GM12878 (cell line): Measurements from ENCODE around the gene PHOSPHO1. TPM values are rescaled to one million over a fixed set of nuclear protein-coding genes. Genes with fewer than 3 reads are reported as not detected.

Experiments used
- ATAC-seq: fragments of 200-7000 bp; cut with Tn5 transposase; 3 replicates; pipeline ENCODE4 v1.9.1; 2020; ENCODE audit warnings: mild to moderate bottlenecking, moderate library complexity
- BruUV-seq: library from RNA; stranded (reverse); fragments of 400-500 nt; replicated peaks from 2 replicates; lab custom pipeline; 2021; lab: Mats Ljungman, UMichigan
- CTCF ChIA-PET: fragments of 300-600 bp; sonication (Branson Sonifier 250); formaldehyde crosslinking; extraction: SDS; loops from one replicate; lab custom pipeline; 2021; ENCODE audit warnings: inconsistent platforms; lab: Yijun Ruan, JAX
- POLR2A ChIA-PET: fragments of 350-600 bp; formaldehyde crosslinking; extraction: SDS; loops from one replicate; lab custom pipeline; 2021; ENCODE audit warnings: inconsistent platforms; lab: Charles Lee
- RAD21 ChIA-PET: fragments of 300-600 bp; sonication (Branson Sonifier 250); formaldehyde crosslinking; loops from one replicate; lab custom pipeline; 2023; ENCODE audit warnings: antibody characterized with exemption; ENCODE audit not compliant: unreplicated experiment; lab: Charles Lee
- SMC1A ChIA-PET: fragments of 300-600 bp; sonication (Branson Sonifier 250); formaldehyde crosslinking; loops from one replicate; lab custom pipeline; 2023; ENCODE audit not compliant: unreplicated experiment, uncharacterized antibody; lab: Charles Lee
- DNase-seq: peaks from one replicate; pipeline ENCODE4 v3.0.0-alpha.2; 2011; ENCODE audit warnings: low read depth, low spot score
- FAIRE-seq: peaks from 3 replicates; lab custom pipeline; 2011; peaks lifted over from hg19 to GRCh38; lab: Jason Lieb, UNC
- H2AFZ ChIP-seq: 2 replicates; pipeline ENCODE4 v1.6.0; 2011; ENCODE audit warnings: low read depth, low read length, control low read depth; ENCODE audit not compliant: control insufficient read depth
- H3K27ac ChIP-seq: 2 replicates; pipeline ENCODE4 v1.5.1; 2011; ENCODE audit warnings: control low read depth; ENCODE audit not compliant: control insufficient read depth, insufficient read depth
- H3K27me3 ChIP-seq, 2 experiments: replicated peaks in 1 of 2; 2 replicates each; pipeline versions ENCODE4 v1.6.0 to v1.6.1; 2011; ENCODE audit warnings: low read length in 1 of 2; ENCODE audit not compliant: control insufficient read depth in 2 of 2, insufficient read depth in 2 of 2
- H3K36me3 ChIP-seq, 2 experiments: 2 replicates each; pipeline ENCODE4 v1.5.1; 2011; ENCODE audit warnings: low read length in 1 of 2; ENCODE audit not compliant: control insufficient read depth in 2 of 2, insufficient read depth in 2 of 2
- H3K4me1 ChIP-seq: 2 replicates; pipeline ENCODE4 v1.6.1; 2011; ENCODE audit warnings: mild to moderate bottlenecking, low read length, moderate library complexity, mixed read lengths; ENCODE audit not compliant: control insufficient read depth, insufficient read depth
- H3K4me2 ChIP-seq: 2 replicates; pipeline ENCODE4 v1.6.0; 2011; ENCODE audit warnings: control low read depth; ENCODE audit not compliant: control insufficient read depth, insufficient read depth
- H3K4me3 ChIP-seq: fragments of 200-600 bp; sonication (generic); 2 replicates; pipeline ENCODE4 v1.5.1; 2016
- H3K79me2 ChIP-seq: 2 replicates; pipeline ENCODE4 v1.6.0; 2011; ENCODE audit warnings: low read length; ENCODE audit not compliant: control insufficient read depth, insufficient read depth
- H3K9ac ChIP-seq: 2 replicates; pipeline ENCODE4 v1.8.0; 2011; ENCODE audit warnings: low read length, control low read depth, mixed read lengths; ENCODE audit not compliant: control insufficient read depth, insufficient read depth
- H3K9me3 ChIP-seq: replicated peaks from 3 replicates; pipeline ENCODE4 v1.5.1; 2011; ENCODE audit warnings: mild to moderate bottlenecking, low read length; ENCODE audit not compliant: control insufficient read depth, insufficient read depth
- H4K20me1 ChIP-seq: 2 replicates; pipeline ENCODE4 v1.6.0; 2011; ENCODE audit not compliant: control insufficient read depth, insufficient read depth
- HSF1 ChIP-seq: fragments of 150-350 bp; IDR thresholded peaks from 2 replicates; pipeline ENCODE4 v1.6.1; 2014; ENCODE audit warnings: mild to moderate bottlenecking, low read depth, low read length
- JUNB ChIP-seq: IDR thresholded peaks from 2 replicates; pipeline ENCODE4 v1.6.1; 2016; ENCODE audit warnings: antibody characterized with exemption, mild to moderate bottlenecking
- LARP7 ChIP-seq: fragments of 450-650 bp; IDR thresholded peaks from 2 replicates; pipeline ENCODE4 v1.6.1; 2017; ENCODE audit warnings: mild to moderate bottlenecking
- MEF2A ChIP-seq: IDR thresholded peaks from 2 replicates; pipeline ENCODE4 v1.6.1; 2011; ENCODE audit warnings: low read depth, mild to moderate bottlenecking, low read length, moderate library complexity; ENCODE audit not compliant: insufficient read depth
- NFYB ChIP-seq: IDR thresholded peaks from 2 replicates; pipeline ENCODE4 v1.6.1; 2011; ENCODE audit warnings: low read depth, mild to moderate bottlenecking, low read length, improper control_type of control experiment, moderate library complexity; ENCODE audit not compliant: insufficient read depth
- WGBS: methylation state at CpG from one replicate; pipeline ENCODE4 v1.1.6; 2016; ENCODE audit warnings: low lambda C conversion rate; ENCODE audit not compliant: insufficient replicate concordance, insufficient coverage; ENCODE audit errors: missing lambda C conversion rate; 5-methylcytosine and 5-hydroxymethylcytosine counted together
- in situ Hi-C: fragments of 300-500 bp; cut with MboI; formaldehyde crosslinking; loops from 9 replicates; pipeline ENCODE4 v1.14.3; 2018; ENCODE audit warnings: mixed read lengths
- intact Hi-C: fragments of 100-400 bp; cut with micrococcal nuclease; formaldehyde crosslinking; loops from one replicate; pipeline ENCODE4 v1.14.2; 2022; ENCODE audit not compliant: unreplicated experiment
- polyA plus RNA-seq, 11 experiments: library from polyadenylated mRNA; depleted of rRNA in 4 of 11; unstranded in 6 of 11; stranded (reverse) in 5 of 11; fragments of >200 nt; fragmentation: Nextera tagmentation in 4 of 11; fragmentation: Illumina TruSeq in 1 of 11; extraction: Ambion mirVana in 4 of 11; extraction: Trizol in 1 of 11; gene quantifications; 1 replicate in 1 of 11; 2 replicates in 10 of 11; pipeline versions ENCODE4 v1.2.1 to v1.2.3, GENCODE V29; 2011 to 2016; ENCODE audit warnings: inconsistent platforms in 2 of 11, missing spikeins in 2 of 11, low read depth in 1 of 11
- total RNA-seq, 4 experiments: library from RNA; depleted of rRNA in 3 of 4; stranded (reverse); fragments of >200 nt in 3 of 4; fragmentation: Illumina TruSeq in 1 of 4; extraction: Trizol in 1 of 4; gene quantifications; 2 replicates each; pipeline versions ENCODE4 v1.2.1 to v1.2.3, GENCODE V29; 2013 to 2021

PHOSPHO1 gene
- total and polyA plus RNA-seq, 10 of the 15 experiments (the other 5 are each of a cell fraction or from before 2014, with no cell fraction given), result 0.03 to 1.5 (median 0.16) TPM; not detected in 2

DNA sequence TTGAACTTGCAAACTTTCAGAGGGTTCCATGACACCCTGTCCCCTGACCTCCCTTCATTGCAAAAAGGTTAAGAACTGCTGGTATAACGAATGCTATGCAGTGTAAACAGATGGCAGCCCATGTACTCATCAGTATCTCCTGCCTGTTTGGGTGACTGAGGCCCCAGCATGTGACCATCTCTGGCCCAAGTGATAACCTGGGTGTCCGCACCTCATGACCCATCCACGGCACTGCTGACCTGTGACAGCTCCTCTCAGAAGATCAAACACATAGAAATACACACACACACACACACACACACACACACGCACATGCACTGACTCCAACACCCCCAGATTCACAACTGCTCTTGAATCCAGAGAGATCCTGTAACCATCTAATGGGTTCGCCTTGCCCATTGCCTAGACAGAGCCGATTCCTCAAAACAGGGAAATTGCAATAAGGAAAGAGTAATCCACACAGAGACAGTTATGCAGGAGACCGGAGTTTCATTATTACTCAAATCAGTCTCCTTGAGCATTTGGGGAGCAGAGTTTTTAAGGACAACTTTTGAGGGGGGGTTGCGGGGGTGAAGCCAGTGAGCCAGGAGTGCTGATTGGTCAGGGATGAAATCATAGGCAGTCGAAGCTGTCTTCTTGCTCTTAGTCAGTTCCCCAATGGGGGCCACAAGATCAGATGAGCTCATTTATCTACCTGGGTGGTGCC is 11.3 kb upstream of the PHOSPHO1 start:
- H4K20me1 ChIP-seq, result no peaks in the 10 kb centered on the region
- no TSS peak for BruUV-seq
- H3K36me3 ChIP-seq, result no peaks in the 10 kb centered on the region
- no peak for TF ChIP-seq HSF1
- 0 out of 2 replicates have a peak, but pooled peaks have one; percentile 15 for TF ChIP-seq JUNB
- 0 out of 2 replicates have a peak, but pooled peaks have one; percentile 32 for TF ChIP-seq NFYB
- TF ChIP-seq MEF2A, result no peak
- no peak for TF ChIP-seq LARP7
- TF ChIP-seq, all 136 proteins: peak for 2
- no peak for ATAC-seq
- FAIRE-seq, result no peak
- Histone ChIP-seq H3K4me1 (no peaks in the 10 kb centered on the region), H3K27me3 (peaks cover 0 to 2% of the 10 kb centered on the region in 2 experiments; a peak in 1 of 4 replicates), H3K27ac (no peak overlapping the region), H3K4me3 (no peak overlapping the region), H3K79me2 (no peaks in the 10 kb centered on the region), H3K9ac (no peak overlapping the region), H3K4me2 (no peak overlapping the region), H2AFZ (no peak overlapping the region), H3K9me3 (no peaks in the 10 kb centered on the region)
- CTCF ChIA-PET, result interaction anchor here (0.5 to 2.5 kb wide), 4 partner anchors 11 to 1850 kb away, joined by 3 to 7 read pairs (median 3); no protein-coding TSS in a partner anchor
- RAD21 ChIA-PET, result interaction anchor here (0.5 kb wide), 1 partner anchor 134 kb away, joined by 7 read pairs; no protein-coding TSS in a partner anchor
- DNase-seq, result no peak
- in situ Hi-C loops, result no loop called here
- SMC1A ChIA-PET, result interaction anchor here (0.7 kb wide), 1 partner anchor 74 kb away, joined by 3 read pairs; no protein-coding TSS in a partner anchor
- 51% methylated on average over 9 of the region's 9 CpGs for WGBS
- POLR2A ChIA-PET, result no interaction called here
- intact Hi-C loops, result no loop called here
